Neutrophil (primary cell): ENCODE results near the gene MATN4.

Source experiments
- H3K27ac ChIP-seq: fragments of 200-600 bp; sonication (generic); 2 replicates; pipeline ENCODE4 v1.5.1; 2016; ENCODE audit warnings: mild to moderate bottlenecking, moderate library complexity
- H3K27me3 ChIP-seq: fragments of 200-600 bp; sonication (generic); 2 replicates; pipeline ENCODE4 v1.6.0; 2016; ENCODE audit warnings: mild to moderate bottlenecking
- H3K36me3 ChIP-seq: fragments of 200-600 bp; sonication (generic); 2 replicates; pipeline ENCODE4 v1.5.1; 2017
- H3K4me1 ChIP-seq, 2 experiments: fragments of 200-600 bp in 1 of 2; sonication (generic) in 1 of 2; 1 replicate in 1 of 2; 2 replicates in 1 of 2; pipeline versions ENCODE4 v1.5.1 to v1.6.1; 2013 to 2016; ENCODE audit warnings: low read depth in 1 of 2, low read length in 1 of 2, mild to moderate bottlenecking in 1 of 2, moderate library complexity in 1 of 2; ENCODE audit not compliant: control insufficient read depth in 1 of 2, insufficient read depth in 1 of 2
- H3K4me3 ChIP-seq, 2 experiments: fragments of 200-600 bp in 1 of 2; sonication (generic) in 1 of 2; 1 replicate in 1 of 2; 2 replicates in 1 of 2; pipeline ENCODE4 v1.5.1; 2013 to 2016; ENCODE audit warnings: low read depth in 1 of 2, low read length in 1 of 2, mild to moderate bottlenecking in 1 of 2, moderate library complexity in 1 of 2
- H3K9me3 ChIP-seq: fragments of 200-600 bp; sonication (generic); 2 replicates; pipeline ENCODE4 v1.5.1; 2016
- TF ChIP-seq, protein P1 (sequence below): fragments of 200-600 bp; sonication (generic); IDR thresholded peaks from 2 replicates; pipeline ENCODE4 v1.5.1; 2016; ENCODE audit warnings: antibody characterized with exemption

The MATN4 gene

DNA sequence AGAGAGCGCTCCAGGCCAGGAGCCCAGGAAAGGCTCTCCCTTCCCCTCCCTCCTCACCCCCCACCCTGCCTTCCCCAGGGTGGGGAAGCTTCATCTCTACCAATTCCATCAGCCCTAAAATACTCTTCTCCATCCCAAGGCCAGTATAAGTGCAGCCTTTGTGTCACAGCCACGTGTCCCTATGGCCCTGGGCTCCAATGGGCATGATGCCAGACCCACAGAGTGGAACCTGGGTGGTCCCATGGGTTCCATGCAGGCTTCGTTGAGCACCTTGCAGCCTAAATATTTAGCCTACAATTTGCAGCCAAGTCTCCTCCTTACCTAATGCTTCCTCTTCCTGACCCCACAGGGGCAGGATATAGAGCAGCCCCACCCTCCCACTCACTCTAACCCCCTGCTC is 976 bp upstream of the MATN4 start:
- TF ChIP-seq, protein P1, sequence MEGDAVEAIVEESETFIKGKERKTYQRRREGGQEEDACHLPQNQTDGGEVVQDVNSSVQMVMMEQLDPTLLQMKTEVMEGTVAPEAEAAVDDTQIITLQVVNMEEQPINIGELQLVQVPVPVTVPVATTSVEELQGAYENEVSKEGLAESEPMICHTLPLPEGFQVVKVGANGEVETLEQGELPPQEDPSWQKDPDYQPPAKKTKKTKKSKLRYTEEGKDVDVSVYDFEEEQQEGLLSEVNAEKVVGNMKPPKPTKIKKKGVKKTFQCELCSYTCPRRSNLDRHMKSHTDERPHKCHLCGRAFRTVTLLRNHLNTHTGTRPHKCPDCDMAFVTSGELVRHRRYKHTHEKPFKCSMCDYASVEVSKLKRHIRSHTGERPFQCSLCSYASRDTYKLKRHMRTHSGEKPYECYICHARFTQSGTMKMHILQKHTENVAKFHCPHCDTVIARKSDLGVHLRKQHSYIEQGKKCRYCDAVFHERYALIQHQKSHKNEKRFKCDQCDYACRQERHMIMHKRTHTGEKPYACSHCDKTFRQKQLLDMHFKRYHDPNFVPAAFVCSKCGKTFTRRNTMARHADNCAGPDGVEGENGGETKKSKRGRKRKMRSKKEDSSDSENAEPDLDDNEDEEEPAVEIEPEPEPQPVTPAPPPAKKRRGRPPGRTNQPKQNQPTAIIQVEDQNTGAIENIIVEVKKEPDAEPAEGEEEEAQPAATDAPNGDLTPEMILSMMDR = no peak
- no peaks in the 10 kb centered on the region for H3K9me3 ChIP-seq
- H3K4me3 ChIP-seq = no peak overlapping the region
- no peak overlapping the region for H3K27ac ChIP-seq
- peaks cover 3 to 11% of the 10 kb centered on the region in 2 experiments for H3K4me1 ChIP-seq
- peaks cover 75% of the 10 kb centered on the region for H3K27me3 ChIP-seq
- no peaks in the 10 kb centered on the region for H3K36me3 ChIP-seq

DNA sequence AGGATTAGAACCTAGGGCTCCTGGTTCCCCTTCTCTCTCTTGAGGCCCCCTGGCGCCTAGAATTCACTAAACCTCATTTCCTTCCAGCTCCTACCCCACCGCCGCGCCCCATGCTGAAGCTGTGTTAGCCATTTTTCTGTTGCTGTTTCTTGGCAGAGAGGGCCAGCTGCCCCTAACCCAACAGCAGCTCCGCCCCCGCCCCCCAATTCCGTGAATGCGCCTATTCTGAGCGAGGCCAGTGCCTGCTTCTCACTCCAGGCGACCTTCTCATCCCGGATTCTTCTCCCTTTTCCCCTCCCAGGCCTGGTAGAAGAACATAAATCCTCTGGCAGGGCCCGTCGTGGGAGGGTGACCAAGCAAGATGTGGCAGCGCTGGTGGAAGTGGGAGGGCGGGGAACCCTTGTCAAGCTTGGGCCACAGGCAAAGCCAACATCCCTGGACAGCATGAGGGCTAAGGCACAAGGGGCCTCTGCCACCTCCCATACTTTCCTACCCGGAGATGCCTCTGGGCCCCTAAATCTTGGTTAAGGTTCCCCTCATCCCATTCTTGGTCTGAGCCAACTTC is 941 bp downstream of the MATN4 start:
- TF ChIP-seq, protein P1 = no peak
- Histone ChIP-seq H3K36me3 (no peaks in the 10 kb centered on the region), H3K4me1 (peaks cover 3 to 11% of the 10 kb centered on the region in 2 experiments), H3K9me3 (no peaks in the 10 kb centered on the region), H3K27me3 (peaks cover 67% of the 10 kb centered on the region), H3K4me3 (no peak overlapping the region), H3K27ac (no peak overlapping the region)

DNA sequence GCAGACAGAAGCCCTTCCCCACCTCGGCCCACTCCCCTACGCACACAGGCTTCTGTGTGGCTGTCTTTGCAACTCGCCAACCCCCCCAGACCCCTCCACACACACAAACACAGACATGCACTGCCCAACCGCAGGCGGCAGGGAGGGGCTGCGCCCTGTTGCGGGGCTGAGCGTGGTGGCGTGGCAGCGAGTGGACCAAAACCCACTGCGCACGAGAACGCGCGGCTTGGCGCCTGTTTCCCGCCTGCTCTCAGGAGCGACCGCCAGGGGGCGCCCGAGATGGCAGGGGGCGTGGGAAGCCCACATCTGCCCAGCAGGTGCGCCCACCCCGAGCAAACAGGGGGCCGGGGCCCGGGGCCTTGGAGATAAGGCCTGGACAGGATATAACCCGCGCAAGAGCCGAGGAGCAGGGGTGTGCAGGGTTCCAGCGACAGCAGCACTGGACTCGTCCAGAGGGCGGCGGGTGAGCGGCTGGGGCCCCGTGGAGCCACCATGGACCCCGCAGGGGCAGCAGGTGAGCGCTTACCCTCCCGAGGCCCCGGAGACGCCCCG is 1.6 kb downstream of the MATN4 start, which contains the start of gene RBPJL:
Gene RBPJL, plus strand, starts transcription at position 410 of the 552 bp plus-strand sequence. Its CDS starts 83 bp downstream, at position 493.
- Histone ChIP-seq H3K9me3 (no peaks in the 10 kb centered on the region), H3K27ac (no peak within 1 kb of the TSS), H3K27me3 (peaks cover 61% of the 10 kb centered on the region), H3K36me3 (no peaks in the 10 kb centered on the region), H3K4me1 (peaks cover 3 to 6% of the 10 kb centered on the region in 2 experiments), H3K4me3 (no peak within 1 kb of the TSS)
- TF ChIP-seq, protein P1 = peak; percentile 61

DNA sequence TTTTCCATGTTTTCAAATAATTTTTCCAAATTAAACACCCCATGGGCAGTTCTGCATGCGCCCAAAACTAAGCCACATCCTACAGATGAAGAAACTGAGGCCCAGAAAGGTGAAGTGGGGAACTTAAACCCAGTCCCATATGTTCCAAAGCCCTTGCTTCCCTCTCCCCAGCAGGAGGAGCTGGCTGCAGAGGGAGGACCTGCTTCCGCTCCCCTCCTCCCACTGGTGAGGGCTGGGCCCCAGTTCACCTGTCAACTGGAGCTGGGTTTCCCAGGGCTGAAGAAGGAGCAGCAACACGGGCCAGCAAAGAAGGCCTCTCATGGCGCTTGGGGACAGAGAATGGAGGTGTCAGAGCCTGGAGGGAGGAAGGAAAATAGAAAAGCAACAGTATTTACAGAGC is 2.8 kb downstream of the MATN4 start:
- Histone ChIP-seq H3K27ac (no peak overlapping the region), H3K9me3 (no peaks in the 10 kb centered on the region), H3K36me3 (no peaks in the 10 kb centered on the region), H3K27me3 (peaks cover 57% of the 10 kb centered on the region), H3K4me3 (no peak overlapping the region), H3K4me1 (peaks cover 3 to 4% of the 10 kb centered on the region in 2 experiments)
- TF ChIP-seq, protein P1 = no peak

DNA sequence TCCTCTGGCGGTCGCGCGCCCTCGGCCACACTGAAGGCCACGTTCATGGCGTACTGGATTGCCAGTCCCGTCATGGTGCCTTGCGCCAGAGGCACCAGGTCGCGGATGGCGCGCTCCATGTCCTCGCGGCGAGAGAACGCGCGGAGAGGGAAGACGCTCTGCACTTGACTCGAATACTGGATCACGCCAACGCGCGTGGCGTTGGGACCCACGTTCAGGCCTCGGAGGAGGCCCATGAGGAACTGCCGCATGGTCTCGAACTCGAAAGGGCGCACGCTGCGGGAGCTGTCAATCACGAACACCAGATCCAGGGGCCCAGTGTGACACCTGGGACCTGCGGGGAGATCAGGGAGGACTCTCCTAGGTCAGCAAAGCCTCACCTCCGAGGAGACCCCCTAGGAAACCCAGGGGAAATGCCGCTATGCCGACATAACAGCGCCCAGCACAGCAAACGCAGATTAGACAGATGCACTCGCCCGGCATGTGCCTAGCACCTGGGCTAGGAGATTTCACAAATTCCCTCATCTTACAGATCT is 3.6 kb downstream of the MATN4 start:
- no peaks in the 10 kb centered on the region for H3K9me3 ChIP-seq
- peaks cover 57% of the 10 kb centered on the region for H3K27me3 ChIP-seq
- H3K4me3 ChIP-seq = no peak overlapping the region
- H3K36me3 ChIP-seq = no peaks in the 10 kb centered on the region
- TF ChIP-seq, protein P1 = no peak
- no peak overlapping the region for H3K27ac ChIP-seq
- H3K4me1 ChIP-seq = peaks cover 3 to 4% of the 10 kb centered on the region in 2 experiments
